Effector CD8-positive, alpha-beta T cell (primary cell): ENCODE results near the gene MLLT10.
"Not testable (repeated sequence)": the region's sequence is repeated elsewhere in the genome, so short reads cannot be mapped to it uniquely, and the experiment has no call there.

Experiments
- DNase-seq: peaks from one replicate; lab custom pipeline; 2025; lab: John Stamatoyannopoulos, UW

MLLT10 gene

GRCh38 chr10:21579291-21579690 lies 45.3 kb downstream of the MLLT10 start:
- DNase-seq = no peak

DNA sequence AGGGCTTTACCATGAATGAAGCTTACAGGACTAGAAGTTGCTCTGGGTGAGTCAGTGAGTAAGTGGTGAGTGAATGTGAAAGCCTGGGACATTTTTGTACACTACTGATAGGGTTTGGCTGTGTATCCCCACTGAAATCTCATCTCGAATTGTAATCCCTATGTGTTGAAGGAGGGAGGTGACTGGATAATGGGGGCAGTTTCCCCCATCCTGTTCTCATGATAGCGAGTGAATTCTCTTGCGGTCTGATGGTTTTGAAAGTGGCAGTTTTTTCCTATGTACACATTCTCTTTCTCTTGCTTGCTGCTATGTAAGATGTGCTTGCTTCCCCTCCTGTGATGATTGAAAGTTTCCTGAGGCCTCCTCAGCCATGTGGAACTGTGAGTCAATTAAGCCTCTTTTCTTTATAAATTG lies 47.4 kb downstream of the MLLT10 start:
- DNase-seq = not testable (repeated sequence)

GRCh38 chr10:21584834-21585530 lies 51.0 kb downstream of the MLLT10 start:
- no peak for DNase-seq

- no peak for DNase-seq
These were observed 53.4 kb downstream of the MLLT10 start for GRCh38 chr10:21587391-21587790.

DNA sequence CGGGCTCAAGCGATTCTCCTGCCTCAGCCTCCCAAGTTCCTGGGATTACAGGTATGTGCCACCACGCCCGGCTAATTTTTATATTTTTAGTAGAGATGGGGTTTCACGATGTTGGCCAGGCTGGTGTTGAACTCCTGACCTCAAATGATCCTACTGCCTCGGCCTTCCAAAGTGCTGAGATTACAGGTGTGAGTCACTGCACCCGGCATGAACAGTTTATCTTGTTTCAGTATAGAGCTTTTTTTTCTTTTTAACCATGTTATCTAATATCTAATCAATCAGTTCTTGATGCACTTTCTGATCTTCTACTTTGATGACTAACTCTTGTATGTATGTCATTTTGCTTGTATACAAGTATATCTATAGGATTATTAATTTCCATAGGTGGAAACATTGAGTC lies 54.1 kb downstream of the MLLT10 start:
- DNase-seq = not testable (repeated sequence)

DNA sequence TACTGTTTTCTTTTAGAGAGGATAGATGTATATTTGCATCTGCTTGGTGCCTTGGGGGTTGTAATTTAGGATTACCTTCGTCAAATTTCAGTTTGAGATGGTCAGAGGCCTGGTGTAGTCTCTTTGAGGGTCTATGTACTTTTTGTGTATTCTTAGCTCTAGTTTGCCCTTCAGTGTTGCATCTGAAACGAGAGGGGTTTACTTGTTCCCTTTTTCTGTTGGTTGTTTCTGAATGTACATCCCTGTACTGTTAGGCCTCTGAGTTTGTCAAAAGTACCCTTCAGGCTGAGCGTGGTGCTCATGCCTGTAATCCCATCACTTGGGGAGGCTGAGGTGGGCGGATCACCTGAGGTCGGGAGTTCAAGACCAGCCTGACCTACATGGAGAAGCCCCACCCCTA lies 60.0 kb downstream of the MLLT10 start:
- DNase-seq = no peak

GRCh38 chr10:21599582-21599981 lies 65.5 kb downstream of the MLLT10 start:
- no peak for DNase-seq

DNA sequence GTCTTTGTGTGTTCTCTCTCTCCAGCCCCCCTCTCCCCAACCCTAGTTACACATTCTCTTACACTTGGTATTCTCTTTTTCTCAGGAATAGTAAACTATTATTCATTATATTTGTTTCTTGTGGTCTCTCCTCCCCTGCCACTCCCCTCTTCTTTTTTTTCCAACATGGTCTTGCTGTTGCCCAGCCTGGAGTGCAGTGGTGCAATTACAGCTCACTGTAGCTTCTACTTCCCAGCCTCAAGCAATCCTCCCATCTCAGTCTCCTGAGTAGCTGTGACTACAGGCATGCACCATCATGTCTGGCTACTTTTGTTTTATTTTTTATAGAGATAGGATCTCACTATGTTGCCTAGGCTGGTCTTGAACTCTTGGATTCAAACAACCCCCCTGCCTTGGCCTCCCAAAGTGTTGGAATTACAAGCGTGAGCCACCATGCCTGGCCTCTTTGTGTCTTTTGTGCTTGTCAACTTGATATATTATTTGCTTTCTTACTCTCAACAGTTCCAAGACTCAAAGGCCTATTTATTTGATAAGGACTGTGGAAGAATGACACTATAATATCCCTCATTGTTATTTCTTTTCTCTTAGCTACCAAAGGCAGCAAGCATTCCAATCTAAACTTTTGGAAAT lies 66.9 kb downstream of the MLLT10 start:
- DNase-seq = no peak

DNA sequence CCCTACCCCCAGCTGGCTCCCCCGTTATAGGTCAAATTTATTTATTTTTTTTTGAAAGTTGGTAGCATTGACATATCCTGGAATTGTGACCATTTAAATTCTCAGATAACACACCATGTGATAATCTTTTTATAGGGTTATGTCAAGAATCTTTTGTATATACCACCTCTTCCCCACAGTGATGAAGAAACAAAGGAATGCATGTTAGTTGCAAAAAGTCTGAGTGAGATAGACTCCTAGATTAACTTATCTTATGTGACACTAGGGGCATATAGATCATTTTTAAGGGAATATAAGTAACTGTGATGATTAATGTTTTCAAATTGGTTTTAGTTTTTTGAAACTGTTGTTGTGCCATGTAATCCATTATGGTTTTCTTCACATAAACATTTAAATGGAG lies 68.3 kb downstream of the MLLT10 start:
- DNase-seq = no peak

DNA sequence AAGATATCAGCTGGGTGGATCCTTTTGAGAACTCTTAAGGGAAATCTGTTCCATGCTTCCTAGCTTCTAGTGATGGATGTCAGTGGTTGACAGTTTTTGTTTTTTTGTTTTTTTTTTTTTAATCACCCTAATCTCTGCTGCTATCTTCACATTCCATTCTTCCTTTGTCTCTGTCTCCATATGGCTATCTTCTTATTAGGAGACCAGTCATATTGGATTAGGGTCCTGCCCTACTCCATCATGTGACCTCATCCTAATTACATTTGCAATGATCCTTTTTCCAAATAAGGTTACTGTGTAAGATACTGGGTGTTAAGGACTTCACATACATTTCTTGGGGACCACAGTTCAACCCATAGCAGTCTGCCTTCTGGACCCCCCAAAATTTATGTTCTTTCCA lies 69.7 kb downstream of the MLLT10 start:
- no peak for DNase-seq

GRCh38 chr10:21604651-21605050 lies 70.6 kb downstream of the MLLT10 start:
- DNase-seq = no peak

GRCh38 chr10:21607907-21608306 lies 73.9 kb downstream of the MLLT10 start:
- DNase-seq = no peak

DNA sequence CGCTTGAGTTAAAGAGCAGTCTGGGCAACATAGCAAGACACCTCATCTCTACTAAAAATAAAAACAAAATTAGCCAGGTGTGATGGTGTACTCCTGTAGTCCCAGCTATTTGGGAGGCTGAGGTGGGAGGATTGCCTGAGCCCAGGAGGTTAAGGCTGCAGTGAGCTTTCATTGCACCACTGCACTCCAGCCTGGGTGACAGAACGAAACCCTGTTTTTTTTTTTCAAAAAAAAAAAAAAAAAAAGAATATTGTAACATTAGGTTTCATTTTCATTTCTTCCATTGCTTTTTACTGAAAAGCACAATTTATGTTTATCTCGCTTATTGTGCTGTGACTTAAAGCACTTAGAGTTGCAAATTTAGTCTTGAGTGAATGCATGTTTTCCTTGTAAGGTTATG lies 80.0 kb downstream of the MLLT10 start:
- no peak for DNase-seq

- DNase-seq = no peak
These were observed 83.2 kb downstream of the MLLT10 start for GRCh38 chr10:21617267-21617666.

DNA sequence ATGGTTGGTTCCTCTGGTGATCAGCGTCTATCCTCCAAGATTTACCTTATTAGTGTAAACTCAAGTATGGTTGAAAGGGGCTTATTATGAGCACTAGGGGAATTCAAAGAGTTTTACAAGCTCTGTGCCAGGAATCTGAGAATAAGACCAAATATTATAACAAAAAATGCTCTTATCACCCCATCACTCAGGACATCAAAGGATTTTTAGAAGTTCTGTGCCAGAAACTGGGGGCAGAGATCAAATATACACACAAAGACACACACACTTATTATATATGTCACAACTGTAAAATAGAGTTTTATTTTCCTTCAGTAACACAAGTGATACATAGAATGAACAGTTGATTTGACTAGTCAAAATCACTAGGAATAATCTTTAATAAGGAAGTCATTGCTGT lies 89.3 kb downstream of the MLLT10 start:
- DNase-seq = no peak

- DNase-seq = not testable (repeated sequence)
These were observed 90.4 kb downstream of the MLLT10 start for GRCh38 chr10:21624421-21624820.

GRCh38 chr10:21624951-21625350 lies 90.9 kb downstream of the MLLT10 start:
- no peak for DNase-seq

GRCh38 chr10:21625623-21626229 lies 91.7 kb downstream of the MLLT10 start:
- DNase-seq = no peak

- DNase-seq = no peak
These were observed 92.6 kb downstream of the MLLT10 start for GRCh38 chr10:21626457-21627161.

- no peak for DNase-seq
These were observed 93.3 kb downstream of the MLLT10 start for GRCh38 chr10:21627331-21627730.

DNA sequence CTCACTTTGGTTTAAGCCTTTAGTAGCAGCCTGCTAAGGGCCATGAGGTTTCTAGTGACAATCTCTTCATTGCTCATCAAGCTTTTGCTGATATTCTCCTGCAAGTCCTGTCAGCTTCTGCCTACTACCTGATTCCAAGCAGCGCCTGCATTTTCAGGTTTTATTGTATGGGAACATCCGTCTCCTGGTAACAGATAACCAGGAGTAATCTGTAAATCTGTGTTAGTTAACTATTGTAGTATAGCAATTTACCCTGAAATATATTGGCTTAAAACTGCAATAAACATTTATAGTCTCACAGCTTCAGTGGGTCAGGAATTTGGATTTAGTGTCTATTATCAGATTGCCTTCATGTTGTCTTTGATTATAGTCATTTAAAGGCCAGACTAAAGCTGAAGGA lies 94.0 kb downstream of the MLLT10 start:
- DNase-seq = no peak

DNA sequence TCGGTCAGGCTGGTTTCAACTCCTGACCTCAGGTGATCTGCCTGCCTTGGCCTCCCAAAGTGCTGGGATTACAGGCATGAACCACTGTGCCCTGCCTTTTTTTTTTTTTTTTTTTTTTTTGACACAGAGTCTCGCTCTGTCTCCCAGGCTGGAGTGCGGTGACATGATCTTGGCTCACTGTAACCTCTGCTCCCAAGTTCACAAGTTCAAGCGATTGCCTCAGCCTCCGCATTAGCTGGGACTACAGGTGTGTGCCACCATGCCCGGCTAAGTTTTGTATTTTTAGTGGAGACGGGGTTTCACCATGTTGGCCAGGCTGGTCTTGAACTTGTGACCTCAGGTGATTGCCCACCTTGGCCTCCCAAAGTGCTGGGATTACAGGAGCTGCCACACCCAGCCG lies 94.6 kb downstream of the MLLT10 start:
- DNase-seq = not testable (repeated sequence)
